ENCODE data around the gene PFDN6.

The PFDN6 gene

DNA sequence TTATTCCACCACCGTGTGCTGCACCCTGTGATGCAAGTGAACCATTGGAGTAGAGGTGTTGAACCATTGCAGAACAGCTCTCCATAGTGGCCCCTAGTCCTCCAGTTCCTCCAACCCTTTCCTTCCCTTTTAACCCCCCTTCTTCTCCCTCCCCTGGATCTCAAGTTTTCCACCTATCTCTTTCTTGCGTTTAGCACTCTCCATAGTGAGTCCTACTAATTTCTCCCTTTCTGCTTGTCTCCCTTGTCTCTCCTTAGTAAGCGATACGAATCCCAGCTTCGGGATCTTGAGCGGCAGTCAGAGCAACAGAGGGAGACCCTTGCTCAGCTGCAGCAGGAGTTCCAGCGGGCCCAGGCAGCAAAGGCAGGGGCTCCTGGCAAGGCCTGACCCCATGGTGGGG lies 1.1 kb downstream of the PFDN6 start:
- H3K4me1 ChIP-seq (ENCODE audit: low read length), result peaks cover 20% of the 10 kb centered on the region; the same call in 1 of the 2 replicates
- H4K20me1 ChIP-seq (ENCODE audit: insufficient read depth, low read length), result no peaks in the 10 kb centered on the region
- no peak overlapping the region for H3K27ac ChIP-seq (ENCODE audit: low read length)
- no peaks in the 10 kb centered on the region for H3K9me2 ChIP-seq (replicated peaks; ENCODE audit: insufficient read depth, low read length)
- no peak for DNase-seq
- H3K36me3 ChIP-seq (replicated peaks; ENCODE audit: insufficient read depth, low read length), result 0 out of 2 replicates have a peak, but pooled peaks cover 6% of the 10 kb centered on the region
- H3K79me2 ChIP-seq (ENCODE audit: low read length), result peaks cover 52% of the 10 kb centered on the region
- H3K9ac ChIP-seq (ENCODE audit: low read length), result peak overlapping the region; percentile 91; the same call in 1 of the 2 replicates
- no peak overlapping the region for H2AFZ ChIP-seq (ENCODE audit: low read length)
- TF ChIP-seq EZH2 (optimal IDR thresholded peaks at IDR 0.05; ENCODE audit: low read depth, low read length) (no peak), EZH2phosphoT487 (IDR thresholded peaks at IDR 0.05; ENCODE audit: low read length) (no peak)
- TF ChIP-seq, protein P1, sequence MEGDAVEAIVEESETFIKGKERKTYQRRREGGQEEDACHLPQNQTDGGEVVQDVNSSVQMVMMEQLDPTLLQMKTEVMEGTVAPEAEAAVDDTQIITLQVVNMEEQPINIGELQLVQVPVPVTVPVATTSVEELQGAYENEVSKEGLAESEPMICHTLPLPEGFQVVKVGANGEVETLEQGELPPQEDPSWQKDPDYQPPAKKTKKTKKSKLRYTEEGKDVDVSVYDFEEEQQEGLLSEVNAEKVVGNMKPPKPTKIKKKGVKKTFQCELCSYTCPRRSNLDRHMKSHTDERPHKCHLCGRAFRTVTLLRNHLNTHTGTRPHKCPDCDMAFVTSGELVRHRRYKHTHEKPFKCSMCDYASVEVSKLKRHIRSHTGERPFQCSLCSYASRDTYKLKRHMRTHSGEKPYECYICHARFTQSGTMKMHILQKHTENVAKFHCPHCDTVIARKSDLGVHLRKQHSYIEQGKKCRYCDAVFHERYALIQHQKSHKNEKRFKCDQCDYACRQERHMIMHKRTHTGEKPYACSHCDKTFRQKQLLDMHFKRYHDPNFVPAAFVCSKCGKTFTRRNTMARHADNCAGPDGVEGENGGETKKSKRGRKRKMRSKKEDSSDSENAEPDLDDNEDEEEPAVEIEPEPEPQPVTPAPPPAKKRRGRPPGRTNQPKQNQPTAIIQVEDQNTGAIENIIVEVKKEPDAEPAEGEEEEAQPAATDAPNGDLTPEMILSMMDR (IDR thresholded peaks at IDR 0.05; ENCODE audit: low read length), result no peak
- H3K4me3 ChIP-seq (ENCODE audit: low read length), result peak overlapping the region; percentile 99
- H3F3A ChIP-seq (ENCODE audit: insufficient read depth, low read length), result no peaks in the 10 kb centered on the region; the same call in 1 of the 2 replicates
- no peaks in the 10 kb centered on the region for H3K27me3 ChIP-seq (replicated peaks; ENCODE audit: insufficient read depth, low read length)
- H3K4me2 ChIP-seq (ENCODE audit: low read depth, low read length), result peak overlapping the region; percentile 89
- no peaks in the 10 kb centered on the region for H3K9me3 ChIP-seq (replicated peaks; ENCODE audit: insufficient read depth, low read length)

DNA sequence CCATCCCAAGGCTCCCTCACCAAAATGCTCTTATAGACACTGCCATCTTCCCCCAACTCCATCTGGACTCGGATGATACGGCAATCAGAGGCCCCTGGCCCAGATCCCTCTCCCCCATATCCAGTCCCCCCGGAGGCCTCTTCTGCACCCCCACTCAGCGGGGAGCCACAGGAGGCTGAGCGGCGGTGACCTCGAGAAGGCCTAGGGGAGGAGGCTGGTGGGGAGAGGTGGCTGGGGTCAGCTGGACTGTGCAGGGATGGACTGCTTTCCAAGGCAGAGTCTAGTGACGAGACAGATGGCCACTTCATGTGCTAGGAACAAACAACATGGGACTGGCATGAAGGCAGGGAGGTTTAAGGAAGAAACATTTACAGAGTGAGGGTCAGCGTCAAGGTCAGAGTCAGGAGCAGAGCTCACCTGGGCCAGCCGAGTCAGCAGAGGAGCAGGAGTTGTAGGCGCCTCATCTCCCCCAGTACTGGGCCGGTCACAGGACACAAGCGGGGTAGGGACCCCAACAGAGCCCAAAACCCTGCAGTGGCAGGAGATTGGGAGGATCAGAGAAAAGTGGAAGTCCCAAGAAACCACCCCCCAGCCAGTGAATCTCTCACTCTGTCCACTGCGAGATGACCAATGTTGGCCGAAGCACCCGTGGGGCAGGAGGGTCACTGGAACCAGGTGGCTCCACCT lies 3.7 kb downstream of the PFDN6 start:
- H3K27me3 ChIP-seq (replicated peaks; ENCODE audit: insufficient read depth, low read length), result no peaks in the 10 kb centered on the region
- no peak overlapping the region for H2AFZ ChIP-seq (ENCODE audit: low read length)
- peaks cover 45% of the 10 kb centered on the region for H3K79me2 ChIP-seq (ENCODE audit: low read length)
- H3F3A ChIP-seq (ENCODE audit: insufficient read depth, low read length), result peaks cover 2% of the 10 kb centered on the region
- peaks cover 17% of the 10 kb centered on the region for H3K4me1 ChIP-seq (ENCODE audit: low read length)
- no peaks in the 10 kb centered on the region for H3K9me3 ChIP-seq (replicated peaks; ENCODE audit: insufficient read depth, low read length)
- no peak overlapping the region for H3K4me3 ChIP-seq (ENCODE audit: low read length)
- H3K9ac ChIP-seq (ENCODE audit: low read length), result no peak overlapping the region
- H3K27ac ChIP-seq (ENCODE audit: low read length), result no peak overlapping the region
- H3K36me3 ChIP-seq (replicated peaks; ENCODE audit: insufficient read depth, low read length), result no peaks in the 10 kb centered on the region
- no peak overlapping the region for H3K4me2 ChIP-seq (ENCODE audit: low read depth, low read length)
- no peaks in the 10 kb centered on the region for H4K20me1 ChIP-seq (ENCODE audit: insufficient read depth, low read length)
- no peak for DNase-seq
- TF ChIP-seq, protein P1 (IDR thresholded peaks at IDR 0.05; ENCODE audit: low read length), result no peak
- TF ChIP-seq EZH2 (optimal IDR thresholded peaks at IDR 0.05; ENCODE audit: low read depth, low read length) (no peak), EZH2phosphoT487 (IDR thresholded peaks at IDR 0.05; ENCODE audit: low read length) (no peak)
- no peaks in the 10 kb centered on the region for H3K9me2 ChIP-seq (replicated peaks; ENCODE audit: insufficient read depth, low read length)

DNA sequence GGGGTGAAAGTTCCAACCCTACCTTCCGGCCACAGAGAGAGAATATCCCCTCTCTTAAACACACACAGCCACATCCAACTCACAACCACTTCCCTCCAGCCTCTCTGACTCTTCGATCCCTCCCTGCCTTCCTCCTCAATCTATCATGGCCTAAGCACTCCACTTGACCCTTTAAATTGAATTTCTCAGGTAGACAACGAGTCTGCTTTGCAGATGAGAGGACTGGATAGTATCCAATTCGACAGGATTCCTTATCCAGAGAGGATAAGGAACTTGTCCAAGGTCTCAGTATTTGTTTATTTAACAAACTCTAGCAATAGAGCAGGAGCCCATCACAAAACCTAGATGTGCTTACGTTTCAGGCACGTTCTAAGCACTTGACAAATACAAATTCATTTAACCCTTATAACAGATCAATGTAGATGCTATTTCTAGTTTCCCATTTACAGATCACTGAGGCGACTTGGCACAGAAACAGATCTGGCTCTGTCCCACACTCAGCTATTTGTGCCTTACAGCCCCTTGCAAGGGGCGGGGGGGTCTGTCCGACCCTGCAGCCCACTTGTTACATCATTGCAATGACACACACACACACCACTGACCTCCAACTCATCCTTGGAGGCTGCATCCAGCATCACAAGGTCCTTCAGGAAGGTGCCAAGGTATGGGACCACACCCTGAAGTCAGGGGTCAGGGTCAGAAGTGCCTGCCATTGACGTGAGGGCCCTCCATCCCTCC lies 4.9 kb downstream of the PFDN6 start:
- DNase-seq, result no peak
- TF ChIP-seq, protein P1 (IDR thresholded peaks at IDR 0.05; ENCODE audit: low read length), result no peak
- TF ChIP-seq EZH2 (optimal IDR thresholded peaks at IDR 0.05; ENCODE audit: low read depth, low read length) (no peak), EZH2phosphoT487 (IDR thresholded peaks at IDR 0.05; ENCODE audit: low read length) (no peak)
- Histone ChIP-seq H3K9me2 (replicated peaks; ENCODE audit: insufficient read depth, low read length) (no peaks in the 10 kb centered on the region), H3K9me3 (replicated peaks; ENCODE audit: insufficient read depth, low read length) (no peaks in the 10 kb centered on the region), H3K4me1 (ENCODE audit: low read length) (peaks cover 15% of the 10 kb centered on the region), H3K27ac (ENCODE audit: low read length) (no peak overlapping the region), H4K20me1 (ENCODE audit: insufficient read depth, low read length) (no peaks in the 10 kb centered on the region), H3K4me3 (ENCODE audit: low read length) (no peak overlapping the region), H3K36me3 (replicated peaks; ENCODE audit: insufficient read depth, low read length) (no peaks in the 10 kb centered on the region), H3K9ac (ENCODE audit: low read length) (no peak overlapping the region), H2AFZ (ENCODE audit: low read length) (no peak overlapping the region), H3K79me2 (ENCODE audit: low read length) (peaks cover 40% of the 10 kb centered on the region), H3K4me2 (ENCODE audit: low read depth, low read length) (no peak overlapping the region), H3F3A (ENCODE audit: insufficient read depth, low read length) (peaks cover 12% of the 10 kb centered on the region), H3K27me3 (replicated peaks; ENCODE audit: insufficient read depth, low read length) (no peaks in the 10 kb centered on the region)

Data from MM.1S (cell line).